ENCODE results near the gene UGT1A3.

DNA sequence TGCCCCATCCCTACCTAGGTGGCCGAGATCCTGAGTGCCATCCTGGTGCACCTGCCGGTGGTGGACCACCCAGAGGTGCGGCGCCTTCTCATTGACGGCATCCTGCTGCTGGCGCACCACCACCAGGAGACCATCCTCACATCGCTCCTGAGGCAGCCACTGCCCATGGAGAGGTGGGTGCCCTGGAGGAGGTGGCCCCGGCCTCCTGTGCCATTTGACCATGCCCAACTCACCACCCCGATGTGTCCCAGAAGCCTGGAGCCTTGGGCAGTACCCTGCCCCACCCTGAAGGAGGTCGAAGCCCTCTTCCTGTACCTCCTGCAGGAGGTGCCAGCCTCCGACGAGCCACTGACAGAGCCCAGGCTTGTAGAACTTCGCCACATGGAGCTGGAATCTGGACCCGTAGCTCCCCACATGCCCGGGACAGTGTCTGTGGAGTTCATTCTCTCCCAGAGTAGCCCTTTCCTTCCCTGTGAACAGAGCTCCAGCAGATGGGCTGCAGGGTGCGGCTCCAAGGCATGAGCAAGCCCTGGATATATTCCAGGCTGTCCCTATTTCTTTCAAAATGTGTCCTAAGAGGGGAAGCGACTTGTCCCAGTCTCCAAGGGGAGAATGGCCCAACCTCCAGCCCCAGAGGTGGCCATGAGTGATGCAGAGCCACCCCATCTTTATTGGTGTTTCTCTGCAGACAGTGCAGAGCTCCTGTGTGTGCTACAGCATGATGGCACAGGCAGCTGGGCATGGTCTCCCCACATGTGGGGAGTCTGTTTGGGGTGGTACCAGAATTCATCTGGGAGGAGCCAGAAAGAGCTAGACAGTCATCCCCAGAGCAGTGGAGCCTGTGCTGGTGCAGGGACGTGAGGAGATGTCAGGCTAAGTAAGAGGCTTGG, 91.3 kb downstream of the UGT1A3 start:
- TF ChIP-seq, protein P1, sequence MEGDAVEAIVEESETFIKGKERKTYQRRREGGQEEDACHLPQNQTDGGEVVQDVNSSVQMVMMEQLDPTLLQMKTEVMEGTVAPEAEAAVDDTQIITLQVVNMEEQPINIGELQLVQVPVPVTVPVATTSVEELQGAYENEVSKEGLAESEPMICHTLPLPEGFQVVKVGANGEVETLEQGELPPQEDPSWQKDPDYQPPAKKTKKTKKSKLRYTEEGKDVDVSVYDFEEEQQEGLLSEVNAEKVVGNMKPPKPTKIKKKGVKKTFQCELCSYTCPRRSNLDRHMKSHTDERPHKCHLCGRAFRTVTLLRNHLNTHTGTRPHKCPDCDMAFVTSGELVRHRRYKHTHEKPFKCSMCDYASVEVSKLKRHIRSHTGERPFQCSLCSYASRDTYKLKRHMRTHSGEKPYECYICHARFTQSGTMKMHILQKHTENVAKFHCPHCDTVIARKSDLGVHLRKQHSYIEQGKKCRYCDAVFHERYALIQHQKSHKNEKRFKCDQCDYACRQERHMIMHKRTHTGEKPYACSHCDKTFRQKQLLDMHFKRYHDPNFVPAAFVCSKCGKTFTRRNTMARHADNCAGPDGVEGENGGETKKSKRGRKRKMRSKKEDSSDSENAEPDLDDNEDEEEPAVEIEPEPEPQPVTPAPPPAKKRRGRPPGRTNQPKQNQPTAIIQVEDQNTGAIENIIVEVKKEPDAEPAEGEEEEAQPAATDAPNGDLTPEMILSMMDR (IDR thresholded peaks at IDR 0.05): no peak
- TF ChIP-seq POLR2AphosphoS5 (IDR thresholded peaks at IDR 0.05): no peak
- no peak for TF ChIP-seq EP300 (IDR thresholded peaks at IDR 0.05)
